ENCODE data around the gene TXNIP.
A peak's percentile ranks its signal among the peaks of the same experiment; 100 is the strongest.

Gene TXNIP, protein sequence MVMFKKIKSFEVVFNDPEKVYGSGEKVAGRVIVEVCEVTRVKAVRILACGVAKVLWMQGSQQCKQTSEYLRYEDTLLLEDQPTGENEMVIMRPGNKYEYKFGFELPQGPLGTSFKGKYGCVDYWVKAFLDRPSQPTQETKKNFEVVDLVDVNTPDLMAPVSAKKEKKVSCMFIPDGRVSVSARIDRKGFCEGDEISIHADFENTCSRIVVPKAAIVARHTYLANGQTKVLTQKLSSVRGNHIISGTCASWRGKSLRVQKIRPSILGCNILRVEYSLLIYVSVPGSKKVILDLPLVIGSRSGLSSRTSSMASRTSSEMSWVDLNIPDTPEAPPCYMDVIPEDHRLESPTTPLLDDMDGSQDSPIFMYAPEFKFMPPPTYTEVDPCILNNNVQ

DNA sequence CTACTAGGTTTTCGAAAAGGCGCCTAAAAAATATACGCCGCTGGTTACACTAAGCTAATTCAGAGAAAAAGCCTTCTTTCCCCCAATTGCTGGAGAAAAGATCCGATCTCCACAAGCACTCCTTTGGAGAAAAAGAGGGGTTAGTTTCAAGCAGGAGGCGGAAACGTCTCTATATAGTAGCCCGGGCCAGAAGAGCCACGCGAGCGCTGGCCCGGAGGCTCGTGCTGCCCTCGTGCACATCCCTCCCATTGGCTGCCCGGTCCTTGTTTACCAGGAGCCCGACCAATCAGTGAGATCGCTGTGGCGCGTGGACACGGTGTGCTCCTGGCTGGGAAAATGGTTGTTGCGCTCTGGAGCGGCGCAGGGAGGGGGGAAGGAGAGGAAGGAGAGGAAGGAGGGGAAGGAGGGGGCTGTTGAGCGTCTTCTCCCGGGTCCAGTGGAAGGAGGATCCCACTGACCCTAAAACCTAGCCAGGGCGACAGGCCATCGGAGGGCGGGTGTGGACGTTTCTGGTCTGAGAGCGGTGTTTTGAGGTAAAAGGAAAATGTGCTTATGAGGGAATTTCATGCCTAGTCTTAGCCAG is at the start of gene TXNIP:
TSS of gene TXNIP (minus strand) at position 147 of the 583 bp plus-strand sequence. CDS start 313 bp downstream, outside the sequence.
- TF ChIP-seq, protein P1, sequence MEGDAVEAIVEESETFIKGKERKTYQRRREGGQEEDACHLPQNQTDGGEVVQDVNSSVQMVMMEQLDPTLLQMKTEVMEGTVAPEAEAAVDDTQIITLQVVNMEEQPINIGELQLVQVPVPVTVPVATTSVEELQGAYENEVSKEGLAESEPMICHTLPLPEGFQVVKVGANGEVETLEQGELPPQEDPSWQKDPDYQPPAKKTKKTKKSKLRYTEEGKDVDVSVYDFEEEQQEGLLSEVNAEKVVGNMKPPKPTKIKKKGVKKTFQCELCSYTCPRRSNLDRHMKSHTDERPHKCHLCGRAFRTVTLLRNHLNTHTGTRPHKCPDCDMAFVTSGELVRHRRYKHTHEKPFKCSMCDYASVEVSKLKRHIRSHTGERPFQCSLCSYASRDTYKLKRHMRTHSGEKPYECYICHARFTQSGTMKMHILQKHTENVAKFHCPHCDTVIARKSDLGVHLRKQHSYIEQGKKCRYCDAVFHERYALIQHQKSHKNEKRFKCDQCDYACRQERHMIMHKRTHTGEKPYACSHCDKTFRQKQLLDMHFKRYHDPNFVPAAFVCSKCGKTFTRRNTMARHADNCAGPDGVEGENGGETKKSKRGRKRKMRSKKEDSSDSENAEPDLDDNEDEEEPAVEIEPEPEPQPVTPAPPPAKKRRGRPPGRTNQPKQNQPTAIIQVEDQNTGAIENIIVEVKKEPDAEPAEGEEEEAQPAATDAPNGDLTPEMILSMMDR (IDR thresholded peaks at IDR 0.05; ENCODE audit: extremely low read depth, missing control alignments) = no peak
- peak; percentile 93 for DNase-seq (ENCODE audit: low spot score)

DNA sequence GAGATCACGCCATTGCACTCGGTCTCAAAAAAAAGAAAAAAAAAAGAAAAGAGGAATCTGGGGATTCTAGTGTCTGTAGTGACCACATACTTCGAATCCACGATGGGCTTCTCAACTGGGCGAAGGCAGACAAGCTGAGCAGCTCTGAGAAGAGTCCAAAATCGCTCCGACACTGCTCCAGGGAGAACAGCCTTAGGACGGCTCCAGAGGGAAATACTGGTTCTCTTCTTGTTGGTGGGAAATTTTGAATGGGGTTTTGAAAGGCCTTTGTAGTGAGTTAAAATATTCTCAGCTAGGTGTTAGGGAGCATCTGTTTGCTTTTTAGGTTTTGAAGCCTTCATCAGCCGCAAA is 43.4 kb upstream of the TXNIP start:
- TF ChIP-seq, protein P1 (IDR thresholded peaks at IDR 0.05; ENCODE audit: extremely low read depth, missing control alignments) = no peak
- no peak for DNase-seq (ENCODE audit: low spot score)

DNA sequence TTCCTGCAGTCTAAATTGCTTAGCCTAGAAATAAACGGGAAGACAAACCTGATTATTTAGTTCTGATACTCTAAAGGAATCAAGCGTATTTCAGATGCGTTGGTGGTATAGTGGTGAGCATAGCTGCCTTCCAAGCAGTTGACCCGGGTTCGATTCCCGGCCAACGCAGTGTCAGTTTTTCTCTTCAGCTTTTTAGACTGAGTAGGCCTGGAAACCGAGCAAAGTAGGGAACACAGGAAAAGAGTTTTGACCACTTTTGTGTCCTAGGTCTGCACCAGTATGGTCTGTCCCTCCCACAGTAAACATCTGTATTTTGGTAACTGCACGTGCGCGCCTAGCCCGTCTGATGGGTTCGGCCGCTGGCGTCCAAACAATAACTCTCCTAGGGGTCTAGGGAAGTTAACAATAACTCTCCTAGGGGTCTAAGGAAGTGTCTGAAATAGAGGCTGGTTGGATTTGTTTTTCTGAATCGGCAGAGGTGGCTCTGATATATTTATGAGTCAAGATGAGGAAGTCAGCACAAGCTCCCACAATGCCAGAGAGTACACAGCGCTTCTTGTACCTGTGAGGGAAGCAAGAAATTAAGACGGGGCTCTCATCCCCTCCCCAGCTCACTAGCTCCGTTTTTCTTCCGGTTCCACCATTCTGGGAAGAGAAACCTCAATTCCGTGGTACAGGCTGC is 40.7 kb upstream of the TXNIP start:
- TF ChIP-seq, protein P1 (IDR thresholded peaks at IDR 0.05; ENCODE audit: extremely low read depth, missing control alignments) = no peak
- no peak for DNase-seq (ENCODE audit: low spot score)

DNA sequence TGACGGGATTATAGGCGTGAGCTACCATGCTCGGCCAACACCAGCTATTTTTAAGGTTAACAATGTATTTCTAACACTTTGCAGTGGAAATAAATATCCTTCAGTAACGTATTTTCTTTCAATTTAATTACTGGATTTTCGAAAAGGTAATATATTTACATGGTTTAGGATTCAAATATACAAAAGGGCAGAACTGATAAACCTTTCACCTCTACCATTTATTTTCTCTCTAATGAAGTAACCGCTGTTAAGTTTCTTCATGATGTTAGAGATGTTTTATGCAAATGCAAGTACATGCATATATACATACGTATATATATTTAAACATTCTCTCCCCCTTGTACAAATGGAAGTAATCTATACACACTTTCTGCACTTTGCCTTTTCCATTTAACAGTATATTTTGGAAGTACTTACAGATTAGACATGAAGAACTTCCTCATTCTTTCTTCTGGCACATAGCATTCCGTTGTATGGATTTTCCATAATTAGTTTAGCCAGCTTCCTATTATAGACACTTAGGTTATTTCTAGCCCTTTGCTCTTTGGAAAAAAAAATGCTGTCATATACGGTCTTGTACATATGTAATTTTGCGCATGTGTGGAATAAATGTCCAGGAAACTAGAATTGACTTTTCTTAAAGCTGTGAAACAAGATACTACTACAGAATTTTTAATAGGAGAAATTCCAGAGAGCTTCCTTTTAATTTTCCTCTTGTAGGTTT is 40.0 kb upstream of the TXNIP start:
- TF ChIP-seq, protein P1 (IDR thresholded peaks at IDR 0.05; ENCODE audit: extremely low read depth, missing control alignments) = no peak
- DNase-seq (ENCODE audit: low spot score) = no peak

DNA sequence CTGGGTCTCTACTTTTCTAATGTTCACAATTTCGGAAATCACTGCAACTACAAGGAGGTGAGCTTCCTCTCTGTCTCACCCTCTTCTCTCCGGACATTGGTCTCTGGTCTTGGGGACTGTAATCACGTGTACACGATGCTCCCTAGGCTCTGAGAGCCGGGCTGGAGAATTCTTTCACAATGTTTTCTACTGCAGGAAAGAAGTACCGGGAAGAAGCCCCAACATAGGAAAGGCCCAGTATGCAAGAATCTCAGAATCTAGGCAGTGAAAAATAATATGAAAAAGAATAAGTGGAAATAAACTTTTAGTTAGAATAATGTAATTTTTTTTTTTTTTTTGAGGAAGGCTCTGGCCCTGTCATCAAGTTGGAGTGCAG is 38.7 kb upstream of the TXNIP start:
- TF ChIP-seq, protein P1 (IDR thresholded peaks at IDR 0.05; ENCODE audit: extremely low read depth, missing control alignments) = no peak
- DNase-seq (ENCODE audit: low spot score) = no peak

DNA sequence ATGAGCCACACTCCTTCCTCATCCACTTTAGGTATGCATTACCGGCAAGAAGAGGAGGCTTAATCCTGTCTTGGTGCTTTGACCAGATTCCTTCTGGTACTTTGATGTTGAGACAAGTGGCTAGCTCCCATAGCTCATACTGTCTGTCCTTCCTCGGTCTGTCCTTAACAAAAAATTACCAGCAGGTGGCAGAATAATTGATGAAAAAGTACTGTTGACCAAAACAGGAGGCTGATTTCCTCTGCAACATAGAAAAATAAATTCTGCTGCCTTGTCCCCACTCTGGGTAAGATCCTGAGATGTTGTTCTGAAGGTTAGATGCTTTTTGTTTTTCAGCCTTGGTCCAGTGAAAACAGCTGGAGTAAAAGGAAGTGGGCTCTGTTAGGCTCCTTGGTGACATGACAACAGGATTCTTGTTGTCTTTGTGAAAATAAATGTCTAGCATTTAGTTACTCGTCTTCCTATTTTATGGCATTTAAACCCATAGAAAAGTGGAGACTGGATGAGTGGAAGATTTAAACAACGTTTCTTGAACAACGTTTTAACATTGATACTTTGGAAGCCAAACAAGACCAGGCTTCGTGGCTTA is 36.3 kb upstream of the TXNIP start:
- TF ChIP-seq, protein P1 (IDR thresholded peaks at IDR 0.05; ENCODE audit: extremely low read depth, missing control alignments) = peak; percentile 34
- DNase-seq (ENCODE audit: low spot score) = peak; percentile 43

Measured in GM20000 (cell line).